Measurements from ENCODE around the gene GRAMD1A. TPM values are rescaled to one million over a fixed set of nuclear protein-coding genes. Genes with fewer than 3 reads are reported as not detected.

The GRAMD1A gene
- total and polyA plus RNA-seq, 12 donors, result 19.5 to 49.4 (median 31.8) TPM

- Histone ChIP-seq H3K9me3 (peaks cover 0 to 11% (median 0%) of the 10 kb centered on the region in 11 donors), H3K27ac (peak overlapping the region in 1 of 10 donors; percentile 71), H3K4me1 (peaks cover 0 to 32% (median 0%) of the 10 kb centered on the region in 9 donors), H3K36me3 (no peaks in the 10 kb centered on the region), H3K4me3 (no peak overlapping the region), H3K27me3 (no peaks in the 10 kb centered on the region)
- TF ChIP-seq CTCF (IDR thresholded peaks at IDR 0.05), result no peak
- DNase-seq (no peak), ATAC-seq (no peak)
- 66 to 79% methylated on average over 5 of the region's 5 CpGs for WGBS, 2 donors
- intact Hi-C loops (cut with DNase I), result loop anchor here in 7 of 10 donors (5.0 to 10.0 kb wide), 6 partner anchors 38 to 290 kb away; partner anchors contain the start of genes FXYD1 (in 1 of the 7), LGI4 (in 1 of the 7) and USF2 (in 1 of the 7)
Observed at GRCh38 chr19:34974646-34975045, 25.5 kb upstream of the GRAMD1A start.

- H3K4me1 ChIP-seq, result peaks cover 0 to 32% (median 0%) of the 10 kb centered on the region in 9 donors
- TF ChIP-seq CTCF (IDR thresholded peaks at IDR 0.05), result no peak
- H3K9me3 ChIP-seq, result peaks cover 0 to 11% (median 0%) of the 10 kb centered on the region in 11 donors
- H3K36me3 ChIP-seq, result no peaks in the 10 kb centered on the region
- peak overlapping the region in 1 of 10 donors; percentile 49 for H3K27ac ChIP-seq
- ATAC-seq (no peak), DNase-seq (no peak)
- 69 to 76% methylated on average over 5 of the region's 5 CpGs for WGBS, 2 donors
- H3K27me3 ChIP-seq, result no peaks in the 10 kb centered on the region
- intact Hi-C loops (cut with DNase I), result loop anchor here in 3 of 10 donors (10.0 kb wide), 3 partner anchors 110 to 290 kb away; partner anchors contain the start of gene USF2 (in 1 of the 3)
- H3K4me3 ChIP-seq, result no peak overlapping the region
Observed at GRCh38 chr19:34975056-34975455, 25.1 kb upstream of the GRAMD1A start.

- DNase-seq (no peak), ATAC-seq (no peak)
- no peak for TF ChIP-seq CTCF (IDR thresholded peaks at IDR 0.05)
- Histone ChIP-seq H3K36me3 (no peaks in the 10 kb centered on the region), H3K27me3 (no peaks in the 10 kb centered on the region), H3K4me1 (peaks cover 0 to 32% (median 0%) of the 10 kb centered on the region in 9 donors), H3K27ac (no peak overlapping the region), H3K4me3 (no peak overlapping the region), H3K9me3 (peaks cover 0 to 11% (median 0%) of the 10 kb centered on the region in 11 donors)
- intact Hi-C loops (cut with DNase I), result loop anchor here in 3 of 10 donors (10.0 kb wide), 3 partner anchors 108 to 288 kb away; partner anchors contain the start of gene USF2 (in 1 of the 3)
- WGBS, 2 donors, result 87 to 92% methylated on average over 3 of the region's 3 CpGs
Observed at GRCh38 chr19:34976611-34977010, 23.5 kb upstream of the GRAMD1A start.

GRCh38 chr19:34979819-34980640, 20.1 kb upstream of the GRAMD1A start:
- Histone ChIP-seq H3K27ac (no peak overlapping the region), H3K36me3 (no peaks in the 10 kb centered on the region), H3K27me3 (no peaks in the 10 kb centered on the region), H3K4me3 (no peak overlapping the region), H3K4me1 (peaks cover 0 to 18% (median 5%) of the 10 kb centered on the region in 9 donors), H3K9me3 (peaks cover 0 to 11% (median 0%) of the 10 kb centered on the region in 11 donors)
- ATAC-seq (no peak), DNase-seq (no peak)
- intact Hi-C loops (cut with DNase I), result loop anchor here in 3 of 10 donors (10.0 kb wide), 3 partner anchors 105 to 285 kb away; partner anchors contain the start of gene USF2 (in 1 of the 3)
- TF ChIP-seq CTCF (IDR thresholded peaks at IDR 0.05), result no peak
- WGBS, 2 donors, result 84% methylated on average over 12 of the region's 12 CpGs

Data from heart right ventricle (tissue), 16 donors.